ENCODE results near the gene RPL18. TPM values are rescaled to one million over a fixed set of nuclear protein-coding genes. Genes with fewer than 3 reads are reported as not detected.
A peak's percentile ranks its signal among the peaks of the same experiment; 100 is the strongest.

Gene RPL18
- total and polyA plus RNA-seq, 9 of the 15 experiments (the other 6 are each of a cell fraction or from before 2014, with no cell fraction given): 312 to 2,635 (median 1,653) TPM

DNA sequence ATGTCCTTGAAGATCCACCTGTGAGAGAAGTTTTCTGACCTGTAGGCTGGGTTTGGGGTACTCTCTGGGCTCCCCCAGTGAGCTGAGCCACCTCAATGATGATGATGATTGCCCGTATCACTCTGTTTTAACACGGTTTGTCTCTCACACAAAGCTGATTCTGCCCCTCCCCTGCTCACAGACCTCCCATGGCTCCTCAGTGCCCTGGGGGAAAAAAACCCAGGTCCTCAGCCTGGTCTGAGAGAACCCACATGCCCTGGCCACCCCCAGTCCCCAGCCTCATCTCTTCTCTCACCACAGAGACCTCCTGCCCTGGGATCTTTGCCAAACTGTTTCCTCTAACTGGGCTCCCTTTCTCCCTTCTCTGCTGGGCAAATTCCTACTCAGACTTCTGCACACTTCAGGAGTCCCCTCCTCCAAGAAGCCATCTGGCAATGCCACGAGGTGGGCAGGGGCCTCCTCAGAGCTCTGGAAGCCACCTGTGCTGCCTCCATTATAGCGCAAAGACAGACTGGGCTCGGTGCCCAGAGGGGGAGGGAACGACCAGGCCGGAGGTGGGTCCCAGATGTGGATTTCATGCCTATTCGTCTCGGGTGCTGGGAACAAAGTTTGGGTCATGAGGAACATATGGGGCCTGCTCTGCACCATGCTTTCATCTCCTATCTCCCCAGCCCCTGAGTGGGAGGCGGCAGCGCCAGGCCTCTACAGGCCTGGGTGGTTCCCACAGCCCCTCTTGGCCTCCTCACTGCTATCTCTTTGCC is 35.5 kb upstream of the RPL18 start:
- Histone ChIP-seq H3K79me2 (ENCODE audit: control insufficient read depth, insufficient read depth, low read length) (no peaks in the 10 kb centered on the region), H4K20me1 (replicated peaks; ENCODE audit: control insufficient read depth, insufficient read depth, low read length) (no peaks in the 10 kb centered on the region), H3K9me3 (replicated peaks; ENCODE audit: control insufficient read depth, insufficient read depth, low read depth, low read length) (no peaks in the 10 kb centered on the region), H3K27ac (ENCODE audit: extremely low read depth, low read depth, low read length) (peak overlapping the region; percentile 37; the same call in 2 of the 3 replicates), H3K4me2 (ENCODE audit: insufficient read depth, low read length) (peak overlapping the region; percentile 43; the same call in 1 of the 2 replicates), H3K9me1 (ENCODE audit: control insufficient read depth, insufficient read depth, low read length) (no peaks in the 10 kb centered on the region), H3K27me3 (ENCODE audit: control insufficient read depth in 2 of 2, insufficient read depth in 2 of 2, low read length in 2 of 2) (no peaks in the 10 kb centered on the region), H3K4me1 (replicated peaks in 1 of 2; ENCODE audit: control insufficient read depth in 2 of 2, insufficient read depth in 2 of 2, low read length in 2 of 2) (peaks cover 14 to 43% of the 10 kb centered on the region in 2 experiments), H3K4me3 (no peak overlapping the region), H3K36me3 (ENCODE audit: control insufficient read depth, insufficient read depth, low read length) (no peaks in the 10 kb centered on the region), H2AFZ (ENCODE audit: low read depth, low read length) (peak overlapping the region; percentile 96), H3K9ac (ENCODE audit: insufficient read depth in 1 of 2, low read depth in 2 of 2, low read length in 2 of 2) (peak overlapping the region; percentile 19 to 92; a peak in 3 of 4 replicates)
- CTCF ChIA-PET (ENCODE audit: low intra/inter-chr PET ratio): no interaction called here
- intact Hi-C loops (cut with micrococcal nuclease): no loop called here
- peak; percentile 53 for ATAC-seq
- peak in 3 of 4 experiments; percentile 38 to 57 (median 53) for DNase-seq (ENCODE audit: extremely low read depth in 1 of 4, low spot score in 3 of 4)
- 14% methylated on average over 10 of the region's 11 CpGs for WGBS (ENCODE audit: insufficient coverage, low coverage, missing lambda C conversion rate)
- FAIRE-seq: peak; percentile 15
- POLR2A ChIA-PET: interaction anchor here (0.5 to 1.5 kb wide), 3 partner anchors 8 to 313 kb away, joined by 3 read pairs; no protein-coding TSS in a partner anchor
- in situ Hi-C loops (cut with MboI): no loop called here
- no TSS peak for BruUV-seq (replicated peaks)
- no peak for TF ChIP-seq TEAD2 (tag; IDR thresholded peaks at IDR 0.05)
- TF ChIP-seq HNRNPUL1 (IDR thresholded peaks at IDR 0.05; ENCODE audit: low read length): no peak
- TF ChIP-seq, protein P1, sequence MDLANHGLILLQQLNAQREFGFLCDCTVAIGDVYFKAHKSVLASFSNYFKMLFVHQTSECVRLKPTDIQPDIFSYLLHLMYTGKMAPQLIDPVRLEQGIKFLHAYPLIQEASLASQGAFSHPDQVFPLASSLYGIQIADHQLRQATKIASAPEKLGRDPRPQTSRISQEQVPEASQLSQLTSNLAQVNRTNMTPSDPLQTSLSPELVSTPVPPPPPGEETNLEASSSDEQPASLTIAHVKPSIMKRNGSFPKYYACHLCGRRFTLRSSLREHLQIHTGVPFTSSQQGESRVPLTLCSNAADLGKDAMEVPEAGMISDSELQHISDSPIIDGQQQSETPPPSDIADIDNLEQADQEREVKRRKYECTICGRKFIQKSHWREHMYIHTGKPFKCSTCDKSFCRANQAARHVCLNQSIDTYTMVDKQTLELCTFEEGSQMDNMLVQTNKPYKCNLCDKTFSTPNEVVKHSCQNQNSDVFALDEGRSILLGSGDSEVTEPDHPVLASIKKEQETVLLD (IDR thresholded peaks at IDR 0.05): 0 out of 2 replicates have a peak, but pooled peaks have one; percentile 19
- TF ChIP-seq SIX5 (IDR thresholded peaks at IDR 0.05; ENCODE audit: borderline replicate concordance in 1 of 2, insufficient read depth in 1 of 2, low read depth in 1 of 2, low read length in 2 of 2): no peak
- TF ChIP-seq KHSRP (IDR thresholded peaks at IDR 0.05): no peak
- TF ChIP-seq ZFX (CRISPR knock-in tag; IDR thresholded peaks at IDR 0.05): peak; percentile 46; the same call in 1 of the 2 replicates
- no peak for TF ChIP-seq TAF7 (tag; IDR thresholded peaks at IDR 0.05)
- no peak for TF ChIP-seq ZNF77 (CRISPR knock-in tag; IDR thresholded peaks at IDR 0.05)
- peak; percentile 23; the same call in 1 of the 2 replicates for TF ChIP-seq CBFA2T3 (IDR thresholded peaks at IDR 0.05)
- TF ChIP-seq ZNF75A (CRISPR knock-in tag; IDR thresholded peaks at IDR 0.05): no peak
- no peak for TF ChIP-seq HNRNPK (IDR thresholded peaks at IDR 0.05; ENCODE audit: low read depth, low read length, poor library complexity, severe bottlenecking)
- no peak for TF ChIP-seq ZBTB17 (CRISPR knock-in tag; IDR thresholded peaks at IDR 0.05)
- no peak for TF ChIP-seq ZNF175 (CRISPR knock-in tag; IDR thresholded peaks at IDR 0.05; ENCODE audit: low read depth)
- peak; percentile 18; the same call in 1 of the 2 replicates for TF ChIP-seq CTBP1 (IDR thresholded peaks at IDR 0.05; ENCODE audit: borderline replicate concordance)
- TF ChIP-seq EP400 (IDR thresholded peaks at IDR 0.05): peak; percentile 16; the same call in 1 of the 2 replicates
- TF ChIP-seq MECOM (CRISPR knock-in tag; IDR thresholded peaks at IDR 0.05): no peak
- no peak for TF ChIP-seq TFAM (CRISPR knock-in tag; conservative IDR thresholded peaks at IDR 0.05)
- TF ChIP-seq, protein P2, sequence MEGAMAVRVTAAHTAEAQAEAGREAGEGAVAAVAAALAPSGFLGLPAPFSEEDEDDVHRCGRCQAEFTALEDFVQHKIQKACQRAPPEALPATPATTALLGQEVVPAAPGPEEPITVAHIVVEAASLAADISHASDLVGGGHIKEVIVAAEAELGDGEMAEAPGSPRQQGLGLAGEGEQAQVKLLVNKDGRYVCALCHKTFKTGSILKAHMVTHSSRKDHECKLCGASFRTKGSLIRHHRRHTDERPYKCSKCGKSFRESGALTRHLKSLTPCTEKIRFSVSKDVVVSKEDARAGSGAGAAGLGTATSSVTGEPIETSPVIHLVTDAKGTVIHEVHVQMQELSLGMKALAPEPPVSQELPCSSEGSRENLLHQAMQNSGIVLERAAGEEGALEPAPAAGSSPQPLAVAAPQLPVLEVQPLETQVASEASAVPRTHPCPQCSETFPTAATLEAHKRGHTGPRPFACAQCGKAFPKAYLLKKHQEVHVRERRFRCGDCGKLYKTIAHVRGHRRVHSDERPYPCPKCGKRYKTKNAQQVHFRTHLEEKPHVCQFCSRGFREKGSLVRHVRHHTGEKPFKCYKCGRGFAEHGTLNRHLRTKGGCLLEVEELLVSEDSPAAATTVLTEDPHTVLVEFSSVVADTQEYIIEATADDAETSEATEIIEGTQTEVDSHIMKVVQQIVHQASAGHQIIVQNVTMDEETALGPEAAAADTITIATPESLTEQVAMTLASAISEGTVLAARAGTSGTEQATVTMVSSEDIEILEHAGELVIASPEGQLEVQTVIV (CRISPR knock-in tag; IDR thresholded peaks at IDR 0.05; ENCODE audit: borderline replicate concordance): no peak
- no peak for TF ChIP-seq ZNF668 (CRISPR knock-in tag; IDR thresholded peaks at IDR 0.05)
- TF ChIP-seq PRPF4 (IDR thresholded peaks at IDR 0.05; ENCODE audit: insufficient read depth, low read depth, low read length, poor library complexity, severe bottlenecking): no peak
- no peak; the same call in 1 of the 2 replicates for TF ChIP-seq GATAD2A (IDR thresholded peaks at IDR 0.05)

Measured in K562 (cell line).